GM12872 (cell line): ENCODE data around the gene MCM3AP.

Source experiments
- CTCF ChIP-seq: IDR thresholded peaks from 3 replicates; pipeline ENCODE4 v1.5.1; 2011; ENCODE audit warnings: low read depth, mild to moderate bottlenecking, low read length, moderate library complexity; ENCODE audit not compliant: insufficient read depth

Gene MCM3AP

GRCh38 chr21:46307625-46308024, 22.2 kb upstream of the MCM3AP start:
- no peak for TF ChIP-seq CTCF

GRCh38 chr21:46304955-46305354, 19.5 kb upstream of the MCM3AP start:
- no peak for TF ChIP-seq CTCF

- TF ChIP-seq CTCF = no peak
Measured at GRCh38 chr21:46304437-46304836, 19.0 kb upstream of the MCM3AP start.

- no peak for TF ChIP-seq CTCF
Measured at GRCh38 chr21:46301759-46302158, 16.3 kb upstream of the MCM3AP start.

GRCh38 chr21:46299167-46299566, 13.8 kb upstream of the MCM3AP start:
- no peak for TF ChIP-seq CTCF

GRCh38 chr21:46297338-46298271, 12.2 kb upstream of the MCM3AP start:
- no peak for TF ChIP-seq CTCF

GRCh38 chr21:46295996-46296752, 10.8 kb upstream of the MCM3AP start:
- TF ChIP-seq CTCF = no peak
